Prostate gland (tissue), 2 donors: ENCODE data around the gene SEC31B.

ENCODE experiments used
- POLR2A ChIP-seq: fragments of 450-650 bp; IDR thresholded peaks from one replicate; pipeline ENCODE4 v1.6.1; 2016; ENCODE audit warnings: antibody characterized with exemption, mild to moderate bottlenecking
- TF ChIP-seq, protein P1 (sequence below), 4 experiments: fragments of 200-600 bp in 2 of 4; fragments of 450-650 bp in 2 of 4; sonication (generic) in 2 of 4; IDR thresholded peaks; 1 replicate in 3 of 4; 2 replicates in 1 of 4; pipeline ENCODE4 v1.5.1; 2016 to 2019; ENCODE audit warnings: antibody characterized with exemption in 4 of 4, mild to moderate bottlenecking in 2 of 4, moderate library complexity in 2 of 4

DNA sequence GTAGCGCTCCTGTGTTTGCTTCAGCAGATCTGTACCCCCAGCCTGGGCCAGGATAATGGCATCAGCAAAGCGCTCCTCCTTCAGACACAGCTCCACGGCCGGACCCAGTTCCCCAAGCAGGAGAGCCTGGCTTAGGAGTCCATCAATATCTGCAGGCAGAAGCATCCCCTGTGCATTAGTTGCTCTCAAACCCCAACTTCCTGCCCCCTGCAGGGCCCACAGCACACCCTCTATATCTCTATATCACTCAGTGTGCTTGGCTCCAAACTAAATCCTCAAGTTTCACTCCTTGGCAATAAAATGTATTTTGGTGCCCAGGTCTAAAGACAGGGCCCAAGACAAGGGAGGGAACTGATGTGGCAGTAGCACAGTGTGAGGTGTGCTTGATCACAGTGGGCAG, 21.6 kb downstream of the SEC31B start:
- TF ChIP-seq, protein P1, sequence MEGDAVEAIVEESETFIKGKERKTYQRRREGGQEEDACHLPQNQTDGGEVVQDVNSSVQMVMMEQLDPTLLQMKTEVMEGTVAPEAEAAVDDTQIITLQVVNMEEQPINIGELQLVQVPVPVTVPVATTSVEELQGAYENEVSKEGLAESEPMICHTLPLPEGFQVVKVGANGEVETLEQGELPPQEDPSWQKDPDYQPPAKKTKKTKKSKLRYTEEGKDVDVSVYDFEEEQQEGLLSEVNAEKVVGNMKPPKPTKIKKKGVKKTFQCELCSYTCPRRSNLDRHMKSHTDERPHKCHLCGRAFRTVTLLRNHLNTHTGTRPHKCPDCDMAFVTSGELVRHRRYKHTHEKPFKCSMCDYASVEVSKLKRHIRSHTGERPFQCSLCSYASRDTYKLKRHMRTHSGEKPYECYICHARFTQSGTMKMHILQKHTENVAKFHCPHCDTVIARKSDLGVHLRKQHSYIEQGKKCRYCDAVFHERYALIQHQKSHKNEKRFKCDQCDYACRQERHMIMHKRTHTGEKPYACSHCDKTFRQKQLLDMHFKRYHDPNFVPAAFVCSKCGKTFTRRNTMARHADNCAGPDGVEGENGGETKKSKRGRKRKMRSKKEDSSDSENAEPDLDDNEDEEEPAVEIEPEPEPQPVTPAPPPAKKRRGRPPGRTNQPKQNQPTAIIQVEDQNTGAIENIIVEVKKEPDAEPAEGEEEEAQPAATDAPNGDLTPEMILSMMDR (IDR thresholded peaks at IDR 0.05): no peak
- TF ChIP-seq POLR2A: no peak
